ENCODE results near the gene CCDC102B. TPM values are rescaled to one million over a fixed set of nuclear protein-coding genes. Genes with fewer than 3 reads are reported as not detected.

Gene CCDC102B
- total and polyA plus RNA-seq, 2 donors (not counting 1 experiment from before 2014, with no cell fraction given): 3.9 to 4.0 TPM

DNA sequence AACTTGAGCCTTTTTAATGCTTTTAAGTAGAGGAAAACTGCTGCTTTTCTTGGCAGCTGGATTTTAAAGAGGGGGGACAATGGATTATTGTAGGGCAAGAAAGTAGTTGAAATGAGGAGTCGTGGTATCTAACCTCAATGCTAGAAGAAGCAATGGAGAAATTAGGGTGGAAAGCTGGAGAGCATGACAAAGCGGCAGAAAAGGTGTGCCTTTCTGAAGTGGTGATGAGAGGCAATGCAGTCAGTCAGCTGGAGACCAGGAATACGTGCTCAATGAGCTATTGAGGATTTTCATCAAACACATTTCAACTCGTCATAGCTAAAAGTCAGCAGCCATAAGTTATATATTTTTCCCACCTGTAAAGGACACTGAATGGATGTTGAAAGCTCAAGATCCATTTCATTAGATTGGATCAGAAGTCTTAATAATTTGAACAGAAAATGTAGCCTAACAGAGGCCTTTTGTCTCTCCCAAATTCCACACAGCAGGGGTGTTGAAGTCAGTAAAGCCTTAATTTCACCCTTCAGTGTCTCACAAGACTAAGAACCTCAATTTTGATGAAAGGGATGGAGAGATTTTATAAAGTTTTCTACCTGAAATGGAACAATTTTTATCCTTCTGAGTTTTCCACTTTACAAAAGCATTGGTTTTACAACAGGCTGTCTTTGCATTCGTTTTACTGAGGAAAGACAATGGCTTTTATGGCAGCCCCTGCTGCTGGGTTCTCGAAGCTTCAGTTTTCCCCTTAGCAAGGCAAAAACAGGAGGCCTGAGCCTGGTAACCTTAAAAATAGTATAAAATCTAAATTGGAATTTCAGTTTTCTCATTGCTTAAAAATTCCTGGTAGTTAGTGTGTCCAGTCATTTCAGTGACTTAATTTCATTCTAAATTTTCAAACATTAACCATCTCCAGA lies 131.1 kb downstream of the CCDC102B start:
- Mint-ChIP-seq H3K4me3 (no peak overlapping the region), H3K9me3 (ENCODE audit: insufficient read depth) (no peaks in the 10 kb centered on the region), H3K4me1 (no peaks in the 10 kb centered on the region), H3K27ac (no peak overlapping the region), H3K27me3 (no peaks in the 10 kb centered on the region)
- H3K4me2 ChIP-seq (replicated peaks; ENCODE audit: low read depth, low read length, poor library complexity, severe bottlenecking): no peak overlapping the region
- ATAC-seq (ENCODE audit: low read depth) (no peak), DNase-seq (no peak)
- H3K9me3 ChIP-seq (ENCODE audit: control extremely low read depth in 1 of 3, control insufficient read depth in 2 of 3, insufficient read depth in 1 of 3, low read length in 2 of 3): no peaks in the 10 kb centered on the region
- H2AFZ ChIP-seq (ENCODE audit: insufficient read depth, low read depth, low read length, poor library complexity, severe bottlenecking): no peak overlapping the region
- no peak overlapping the region for H3K27ac ChIP-seq (ENCODE audit: low read length in 2 of 2)
- no peaks in the 10 kb centered on the region for H3K79me2 ChIP-seq (ENCODE audit: control insufficient read depth, insufficient read depth, low read length)
- ChIA-PET POLR2A (no interaction called here), CTCF (no interaction called here)
- no peaks in the 10 kb centered on the region for H3K36me3 ChIP-seq (replicated peaks in 1 of 2; ENCODE audit: control extremely low read depth in 1 of 2, control insufficient read depth in 1 of 2, extremely low read depth in 1 of 2, insufficient read depth in 2 of 2, low read length in 1 of 2)
- intact Hi-C loops (cut with micrococcal nuclease): no loop called here
- H4K20me1 ChIP-seq (ENCODE audit: control insufficient read depth, insufficient read depth, low read length, poor library complexity, severe bottlenecking): no peaks in the 10 kb centered on the region
- no peak overlapping the region for H3K9ac ChIP-seq (ENCODE audit: low read length)
- TF ChIP-seq EZH2 (IDR thresholded peaks at IDR 0.05; ENCODE audit: borderline replicate concordance, insufficient read depth, low read depth, low read length, poor library complexity, severe bottlenecking): no peak
- TF ChIP-seq, protein P1, sequence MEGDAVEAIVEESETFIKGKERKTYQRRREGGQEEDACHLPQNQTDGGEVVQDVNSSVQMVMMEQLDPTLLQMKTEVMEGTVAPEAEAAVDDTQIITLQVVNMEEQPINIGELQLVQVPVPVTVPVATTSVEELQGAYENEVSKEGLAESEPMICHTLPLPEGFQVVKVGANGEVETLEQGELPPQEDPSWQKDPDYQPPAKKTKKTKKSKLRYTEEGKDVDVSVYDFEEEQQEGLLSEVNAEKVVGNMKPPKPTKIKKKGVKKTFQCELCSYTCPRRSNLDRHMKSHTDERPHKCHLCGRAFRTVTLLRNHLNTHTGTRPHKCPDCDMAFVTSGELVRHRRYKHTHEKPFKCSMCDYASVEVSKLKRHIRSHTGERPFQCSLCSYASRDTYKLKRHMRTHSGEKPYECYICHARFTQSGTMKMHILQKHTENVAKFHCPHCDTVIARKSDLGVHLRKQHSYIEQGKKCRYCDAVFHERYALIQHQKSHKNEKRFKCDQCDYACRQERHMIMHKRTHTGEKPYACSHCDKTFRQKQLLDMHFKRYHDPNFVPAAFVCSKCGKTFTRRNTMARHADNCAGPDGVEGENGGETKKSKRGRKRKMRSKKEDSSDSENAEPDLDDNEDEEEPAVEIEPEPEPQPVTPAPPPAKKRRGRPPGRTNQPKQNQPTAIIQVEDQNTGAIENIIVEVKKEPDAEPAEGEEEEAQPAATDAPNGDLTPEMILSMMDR (IDR thresholded peaks at IDR 0.05): no peak
- no peaks in the 10 kb centered on the region for H3K4me1 ChIP-seq (ENCODE audit: control insufficient read depth in 2 of 2, insufficient read depth in 2 of 2, low read length in 2 of 2)
- WGBS (ENCODE audit: insufficient coverage): 77% methylated on average over 2 of the region's 6 CpGs
- no peaks in the 10 kb centered on the region for H3K27me3 ChIP-seq (replicated peaks in 1 of 4; ENCODE audit: control extremely low read depth in 1 of 4, control insufficient read depth in 3 of 4, insufficient read depth in 4 of 4, low read length in 3 of 4)
- no peak overlapping the region for H3K4me3 ChIP-seq (ENCODE audit: control extremely low read depth in 1 of 5, extremely low read depth in 1 of 5, insufficient read depth in 1 of 5, low read depth in 2 of 5, low read length in 4 of 5)

DNA sequence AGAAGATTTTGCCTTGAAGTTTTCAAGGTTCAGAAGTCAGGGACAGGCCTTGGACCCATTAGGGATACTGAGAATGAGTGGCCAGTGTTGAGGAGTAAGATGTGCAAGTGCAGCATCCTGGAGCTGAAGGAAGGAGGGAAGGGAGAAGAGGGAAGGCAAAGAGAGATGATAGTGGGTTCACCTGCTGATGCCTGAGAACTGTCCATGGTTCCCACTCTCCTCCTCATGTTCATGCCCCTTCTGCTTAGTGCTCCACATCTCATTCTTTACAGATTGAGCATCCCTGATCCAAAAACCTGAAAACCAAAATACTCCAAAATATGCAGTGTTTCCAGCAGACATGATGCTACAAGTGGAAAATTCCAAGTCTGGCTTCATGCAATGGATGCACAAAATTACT lies 137.8 kb downstream of the CCDC102B start:
- no peak overlapping the region for H3K9ac ChIP-seq (ENCODE audit: low read length)
- intact Hi-C loops (cut with micrococcal nuclease): no loop called here
- Mint-ChIP-seq H3K9me3 (ENCODE audit: insufficient read depth) (no peaks in the 10 kb centered on the region), H3K4me1 (no peaks in the 10 kb centered on the region), H3K27me3 (no peaks in the 10 kb centered on the region), H3K27ac (no peak overlapping the region), H3K4me3 (no peak overlapping the region)
- ATAC-seq (ENCODE audit: low read depth) (no peak), DNase-seq (no peak)
- no peaks in the 10 kb centered on the region for H3K36me3 ChIP-seq (replicated peaks in 1 of 2; ENCODE audit: control extremely low read depth in 1 of 2, control insufficient read depth in 1 of 2, extremely low read depth in 1 of 2, insufficient read depth in 2 of 2, low read length in 1 of 2)
- no peaks in the 10 kb centered on the region for H4K20me1 ChIP-seq (ENCODE audit: control insufficient read depth, insufficient read depth, low read length, poor library complexity, severe bottlenecking)
- H2AFZ ChIP-seq (ENCODE audit: insufficient read depth, low read depth, low read length, poor library complexity, severe bottlenecking): no peak overlapping the region
- H3K4me3 ChIP-seq (ENCODE audit: control extremely low read depth in 1 of 5, extremely low read depth in 1 of 5, insufficient read depth in 1 of 5, low read depth in 2 of 5, low read length in 4 of 5): no peak overlapping the region
- H3K9me3 ChIP-seq (ENCODE audit: control extremely low read depth in 1 of 3, control insufficient read depth in 2 of 3, insufficient read depth in 1 of 3, low read length in 2 of 3): no peaks in the 10 kb centered on the region
- CTCF ChIA-PET: no interaction called here
- H3K4me1 ChIP-seq (ENCODE audit: control insufficient read depth in 2 of 2, insufficient read depth in 2 of 2, low read length in 2 of 2): no peaks in the 10 kb centered on the region
- no peak overlapping the region for H3K27ac ChIP-seq (ENCODE audit: low read length in 2 of 2)
- no peaks in the 10 kb centered on the region for H3K27me3 ChIP-seq (replicated peaks in 1 of 4; ENCODE audit: control extremely low read depth in 1 of 4, control insufficient read depth in 3 of 4, insufficient read depth in 4 of 4, low read length in 3 of 4)
- no peak overlapping the region for H3K4me2 ChIP-seq (replicated peaks; ENCODE audit: low read depth, low read length, poor library complexity, severe bottlenecking)
- TF ChIP-seq, protein P1 (IDR thresholded peaks at IDR 0.05): no peak
- TF ChIP-seq EZH2 (IDR thresholded peaks at IDR 0.05; ENCODE audit: borderline replicate concordance, insufficient read depth, low read depth, low read length, poor library complexity, severe bottlenecking): no peak
- no peaks in the 10 kb centered on the region for H3K79me2 ChIP-seq (ENCODE audit: control insufficient read depth, insufficient read depth, low read length)
- POLR2A ChIA-PET: no interaction called here
